Measurements from ENCODE around the gene TCP11X2.
"Not testable (repeated sequence)": the region's sequence is repeated elsewhere in the genome, so short reads cannot be mapped to it uniquely, and the experiment has no call there.

Gene TCP11X2

DNA sequence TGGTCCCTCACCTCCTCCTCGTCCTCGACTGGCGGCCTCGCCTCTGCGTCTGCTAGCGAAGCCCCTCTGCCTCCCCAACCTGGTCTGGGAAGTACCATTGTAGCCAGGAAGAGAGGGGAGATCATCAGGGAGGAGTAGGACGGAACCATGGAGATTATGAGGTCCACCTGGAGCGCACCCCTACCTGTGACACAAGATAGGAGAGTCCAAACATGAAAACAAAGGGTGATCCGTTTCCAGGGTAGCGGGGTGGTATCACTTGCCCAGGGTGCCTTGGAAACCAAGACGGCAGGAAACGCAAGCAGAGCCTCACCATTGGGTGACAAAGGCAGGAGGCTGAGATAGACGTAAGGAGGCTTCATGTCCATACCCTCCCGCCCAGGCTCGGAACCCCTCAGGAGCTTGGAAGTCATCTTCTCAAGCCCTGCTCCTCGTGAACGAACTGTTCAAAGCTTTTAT lies at the start of gene TCP11X2:
Gene TCP11X2, minus strand, starts transcription at position 51 of the 459 bp plus-strand sequence.
- H3K9me3 Mint-ChIP-seq; DNase-seq (ENCODE audit: low spot score in 2 of 2); H3K4me1 Mint-ChIP-seq; H3K27ac Mint-ChIP-seq; ATAC-seq; H3K4me3 Mint-ChIP-seq; H3K36me3 Mint-ChIP-seq: not testable (repeated sequence)

DNA sequence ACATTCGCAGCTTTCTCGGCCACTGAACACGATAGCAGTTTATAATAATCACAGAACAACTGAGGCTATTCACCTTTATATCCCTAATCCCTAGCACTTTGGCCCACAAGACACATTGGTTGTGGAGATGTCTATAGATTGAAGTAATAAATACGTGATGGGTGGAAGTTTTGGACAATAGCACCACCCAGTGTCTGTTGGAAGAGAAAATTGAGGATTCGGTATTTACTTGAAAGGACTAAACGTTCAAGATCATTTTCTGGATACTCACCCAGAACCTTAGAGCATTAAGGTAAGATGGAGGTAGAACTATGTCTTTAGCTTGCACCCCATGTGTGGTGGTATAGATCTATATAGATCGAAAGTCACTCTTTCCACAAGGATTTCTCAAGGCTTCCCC lies 45.7 kb upstream of the TCP11X2 start:
- no peak for ATAC-seq
- no peak overlapping the region for H3K27ac Mint-ChIP-seq

DNA sequence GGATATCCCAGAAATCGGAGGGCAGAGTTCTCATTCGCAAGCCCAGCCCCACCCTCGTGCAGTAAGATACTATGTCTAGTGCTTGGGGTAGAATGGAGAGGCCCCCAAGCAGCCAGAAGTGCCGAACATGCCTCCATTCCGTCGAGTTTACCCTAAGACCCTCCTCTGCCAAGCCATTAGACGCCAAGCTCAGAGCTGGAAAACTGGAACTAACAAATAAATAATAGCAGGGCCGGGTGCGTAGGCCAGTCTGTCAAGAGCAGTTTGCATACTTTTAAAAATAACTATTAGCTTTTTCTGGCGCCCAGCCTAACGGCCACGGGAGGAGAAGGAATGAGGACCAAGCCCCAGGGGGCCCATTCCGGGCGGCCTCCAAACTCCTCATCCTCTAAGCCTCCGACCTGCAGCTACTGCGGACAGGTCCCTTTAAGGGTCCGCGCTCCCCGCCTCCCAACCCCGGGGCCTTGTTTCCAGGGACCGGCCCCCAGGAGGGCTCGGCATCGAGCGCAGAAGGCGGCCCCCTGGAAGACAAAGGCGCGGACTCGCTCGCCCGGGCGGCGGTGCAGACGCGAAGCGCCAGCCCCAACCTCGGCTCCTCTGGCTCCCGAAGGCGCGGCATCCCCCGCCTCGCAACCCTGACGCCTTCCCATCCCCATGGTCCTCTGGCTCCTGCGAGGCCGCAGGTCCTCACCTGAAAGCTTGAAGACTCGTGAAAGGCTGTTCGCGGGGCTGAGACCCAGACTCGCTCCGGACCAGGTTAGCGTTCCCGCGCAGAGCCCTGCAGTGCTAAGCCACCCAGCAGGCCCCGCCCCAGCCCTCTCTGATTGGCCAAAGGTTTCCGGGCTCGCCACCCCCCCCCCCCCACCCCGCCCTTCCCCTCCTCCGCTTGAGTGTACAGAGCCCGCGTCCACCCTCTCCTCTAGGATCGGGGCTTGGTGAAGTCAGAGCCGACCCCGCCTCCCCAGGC lies 44.6 kb upstream of the TCP11X2 start, which contains the start of gene TMSB15A:
Gene TMSB15A, minus strand, starts transcription at position 765 of the 967 bp plus-strand sequence.
- H3K4me3 Mint-ChIP-seq = peak within 1 kb of the TSS; percentile 69
- DNase-seq (ENCODE audit: low spot score in 2 of 2) (peak; percentile 3 to 49), ATAC-seq (peak; percentile 89)
- H3K36me3 Mint-ChIP-seq = no peaks in the 10 kb centered on the region
- H3K27ac Mint-ChIP-seq = no peak within 1 kb of the TSS
- no peaks in the 10 kb centered on the region for H3K9me3 Mint-ChIP-seq
- peaks cover 5% of the 10 kb centered on the region for H3K4me1 Mint-ChIP-seq

More for the DNA sequence above, 45.7 kb upstream of the TCP11X2 start:
- Mint-ChIP-seq H3K4me1 (peaks cover 5% of the 10 kb centered on the region), H3K9me3 (no peaks in the 10 kb centered on the region), H3K4me3 (peak overlapping the region; percentile 69), H3K36me3 (no peaks in the 10 kb centered on the region)
- DNase-seq (ENCODE audit: low spot score in 2 of 2) = no peak

DNA sequence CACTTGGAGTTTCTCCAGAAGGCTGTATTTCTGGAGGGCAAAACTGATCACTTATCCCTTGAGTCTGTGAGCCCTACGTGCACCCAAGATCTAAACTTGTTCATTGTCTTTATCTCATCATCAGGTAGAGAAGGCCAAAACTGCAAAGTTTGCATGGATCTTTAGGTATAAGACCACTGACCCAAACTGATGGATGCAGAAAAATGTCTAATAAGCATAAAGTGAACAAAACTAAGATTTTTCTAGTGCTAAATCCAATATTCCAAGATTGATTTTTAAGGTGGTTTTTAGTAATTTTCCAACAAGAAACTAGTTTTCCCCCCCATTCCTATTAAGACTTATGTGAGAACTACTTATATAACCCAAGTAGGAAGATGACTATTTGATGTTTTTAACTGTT lies 42.9 kb upstream of the TCP11X2 start:
- ATAC-seq = no peak
- DNase-seq (ENCODE audit: low spot score in 2 of 2) = no peak
- no peaks in the 10 kb centered on the region for H3K36me3 Mint-ChIP-seq
- no peaks in the 10 kb centered on the region for H3K9me3 Mint-ChIP-seq
- H3K4me1 Mint-ChIP-seq = peaks cover 5% of the 10 kb centered on the region
- no peak overlapping the region for H3K4me3 Mint-ChIP-seq
- no peak overlapping the region for H3K27ac Mint-ChIP-seq

DNA sequence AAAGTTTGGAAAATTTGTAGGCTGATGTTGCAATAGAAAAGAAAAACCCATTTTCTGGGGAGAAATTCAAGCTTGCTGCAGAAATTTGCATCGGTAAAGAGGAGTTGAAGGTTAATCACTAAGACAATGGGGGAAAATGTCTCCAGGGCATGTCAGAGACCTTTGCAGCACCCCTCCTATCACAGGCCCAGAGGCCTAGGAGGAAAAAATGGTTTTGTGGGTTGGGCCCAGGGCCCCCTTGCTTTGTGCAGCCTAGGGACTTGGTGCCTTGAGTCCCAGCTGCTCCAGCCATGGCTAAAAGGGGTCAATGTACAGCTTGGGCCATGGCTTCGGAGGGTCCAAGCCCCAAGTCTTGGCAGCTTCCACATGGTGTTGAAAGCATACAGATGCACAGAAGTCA lies 27.1 kb upstream of the TCP11X2 start:
- Mint-ChIP-seq H3K4me3 (no peak overlapping the region), H3K27ac (no peak overlapping the region), H3K4me1 (no peaks in the 10 kb centered on the region), H3K9me3 (no peaks in the 10 kb centered on the region), H3K36me3 (no peaks in the 10 kb centered on the region)
- DNase-seq (ENCODE audit: low spot score in 2 of 2) = no peak
- no peak for ATAC-seq

DNA sequence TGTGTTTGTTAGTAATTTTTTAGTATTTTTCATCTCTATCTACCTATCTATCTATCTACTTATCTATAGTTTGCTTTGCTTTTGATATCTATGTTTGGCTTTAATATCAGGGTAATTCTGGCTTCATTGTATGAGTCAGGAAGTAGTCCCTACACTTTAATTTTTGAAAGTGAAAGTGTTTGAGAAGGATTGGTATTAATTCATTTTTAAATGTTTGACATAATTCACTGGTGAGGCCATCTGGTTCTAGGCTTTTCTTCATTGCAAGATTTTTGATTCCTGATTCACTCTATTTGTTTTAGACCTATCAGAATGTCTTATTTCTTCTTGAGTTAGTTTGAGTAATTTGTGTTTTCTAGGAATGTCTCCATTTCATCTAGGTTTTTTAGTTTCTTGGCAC lies 20.2 kb upstream of the TCP11X2 start:
- H3K4me3 Mint-ChIP-seq = no peak overlapping the region
- no peaks in the 10 kb centered on the region for H3K36me3 Mint-ChIP-seq
- ATAC-seq (no peak), DNase-seq (ENCODE audit: low spot score in 2 of 2) (no peak)
- no peaks in the 10 kb centered on the region for H3K4me1 Mint-ChIP-seq
- H3K9me3 Mint-ChIP-seq = no peaks in the 10 kb centered on the region
- no peak overlapping the region for H3K27ac Mint-ChIP-seq

DNA sequence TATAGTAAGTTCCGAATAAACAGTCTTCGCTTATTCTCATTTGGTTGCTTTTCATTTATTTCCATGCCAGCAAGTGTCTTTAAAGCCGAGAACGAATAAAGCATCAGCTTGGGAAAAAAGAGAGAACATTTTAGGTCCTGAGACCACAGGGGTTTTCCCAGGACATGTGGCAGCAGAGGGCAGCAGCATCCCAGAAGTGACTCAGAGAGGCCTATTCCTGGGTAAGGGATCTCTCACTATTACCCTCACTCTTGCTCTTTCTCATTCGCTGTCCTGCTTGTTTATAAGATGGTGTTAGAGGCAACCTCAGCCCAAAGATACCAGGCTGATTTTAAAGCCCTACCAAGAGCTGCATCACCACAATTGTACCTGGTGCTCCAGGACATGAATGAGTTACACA lies 7.2 kb upstream of the TCP11X2 start:
- ATAC-seq; DNase-seq (ENCODE audit: low spot score in 2 of 2); H3K4me1 Mint-ChIP-seq; H3K27ac Mint-ChIP-seq; H3K36me3 Mint-ChIP-seq; H3K9me3 Mint-ChIP-seq; H3K4me3 Mint-ChIP-seq: not testable (repeated sequence)

DNA sequence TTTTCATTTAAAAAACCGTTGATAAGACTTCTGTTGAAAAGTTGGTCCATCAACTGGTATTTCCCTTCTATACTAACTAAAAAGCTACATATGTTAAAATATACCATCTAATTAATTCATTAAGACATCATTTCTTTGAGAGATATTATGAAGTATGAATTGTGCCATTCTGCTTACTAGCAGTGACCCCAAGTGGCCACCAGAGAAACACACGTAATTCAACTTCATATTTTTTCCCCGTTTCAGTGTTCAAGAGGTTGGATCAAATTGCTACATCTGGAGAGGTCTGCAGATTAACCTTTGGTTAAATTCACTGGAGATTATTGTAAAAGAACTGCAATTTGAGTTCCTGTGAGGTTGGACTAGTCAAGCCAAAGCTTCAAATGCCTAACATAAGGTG lies 1.4 kb downstream of the TCP11X2 start:
- not testable (repeated sequence) for H3K27ac Mint-ChIP-seq; H3K9me3 Mint-ChIP-seq; H3K36me3 Mint-ChIP-seq; H3K4me3 Mint-ChIP-seq; ATAC-seq; H3K4me1 Mint-ChIP-seq; DNase-seq (ENCODE audit: low spot score in 2 of 2)

DNA sequence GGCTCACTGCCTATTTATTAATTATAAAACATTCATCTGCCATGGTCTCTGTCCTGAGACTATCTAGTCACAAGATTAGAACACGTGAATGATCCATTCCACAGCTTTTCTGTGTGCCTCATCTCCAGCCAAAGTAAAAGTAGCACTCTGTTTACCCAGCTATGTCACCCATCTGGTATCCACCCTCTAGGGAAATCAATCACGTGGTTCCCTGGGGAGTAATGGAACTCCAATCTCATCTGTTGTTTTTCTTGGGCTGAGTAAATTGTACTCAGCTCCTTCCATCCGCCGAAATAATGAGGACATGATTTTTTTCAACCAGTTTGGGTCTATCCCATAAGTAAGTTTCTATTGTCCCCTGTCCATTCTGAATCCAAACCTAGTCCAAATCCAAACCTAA lies 13.0 kb downstream of the TCP11X2 start:
- H3K4me3 Mint-ChIP-seq; H3K36me3 Mint-ChIP-seq; H3K9me3 Mint-ChIP-seq; H3K4me1 Mint-ChIP-seq; ATAC-seq; H3K27ac Mint-ChIP-seq; DNase-seq (ENCODE audit: low spot score in 2 of 2): not testable (repeated sequence)

DNA sequence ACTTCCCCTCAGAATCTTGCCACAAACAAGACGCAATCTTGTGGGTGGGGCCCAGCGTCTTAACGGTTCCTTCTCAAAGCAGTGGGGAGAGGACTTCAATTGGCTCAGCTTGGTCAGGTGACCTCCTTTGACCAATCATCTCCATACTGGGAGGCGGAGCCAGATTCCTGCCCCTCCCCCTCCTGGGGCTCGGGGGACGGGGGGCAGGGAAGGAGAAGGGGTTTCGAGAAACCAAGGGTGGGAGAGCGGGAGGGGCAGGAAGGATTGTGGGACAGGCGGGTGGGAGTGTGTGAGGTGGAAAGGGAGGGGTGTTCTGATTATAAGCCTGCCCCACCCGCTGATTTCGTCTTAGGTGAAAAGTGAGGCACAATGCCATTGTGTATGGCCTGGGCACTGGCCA lies 31.7 kb downstream of the TCP11X2 start, which contains the start of gene NXF2B:
Gene NXF2B, minus strand, starts transcription at position 101 of the 400 bp plus-strand sequence. CDS start 59,972 bp downstream, outside the sequence.
- H3K9me3 Mint-ChIP-seq; H3K27ac Mint-ChIP-seq; DNase-seq (ENCODE audit: low spot score in 2 of 2); H3K36me3 Mint-ChIP-seq; ATAC-seq; H3K4me1 Mint-ChIP-seq; H3K4me3 Mint-ChIP-seq: not testable (repeated sequence)

DNA sequence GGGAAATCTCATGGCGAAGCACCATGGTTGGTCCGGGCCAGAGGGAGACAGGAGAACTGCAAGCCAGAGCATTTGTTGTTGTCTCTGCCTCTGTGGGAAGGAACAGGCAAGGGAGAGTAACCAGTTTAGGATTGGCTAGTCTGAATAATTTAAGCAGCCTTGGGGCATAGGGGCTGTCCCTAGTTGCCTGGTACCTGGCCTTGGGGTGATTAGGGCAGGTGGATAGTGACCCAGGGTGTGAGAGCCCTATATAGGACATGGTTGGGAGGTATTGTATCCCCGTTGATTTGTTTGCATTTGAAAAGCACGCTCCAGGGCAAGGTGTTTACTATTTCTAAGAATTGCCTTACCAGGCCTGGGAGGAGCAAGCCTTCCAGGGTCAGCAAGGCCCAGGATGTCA lies 57.1 kb downstream of the TCP11X2 start:
- DNase-seq (ENCODE audit: low spot score in 2 of 2); H3K27ac Mint-ChIP-seq; H3K4me3 Mint-ChIP-seq; H3K4me1 Mint-ChIP-seq; H3K9me3 Mint-ChIP-seq; H3K36me3 Mint-ChIP-seq; ATAC-seq: not testable (repeated sequence)

Data from stimulated activated effector memory CD8-positive, alpha-beta T cell treated with anti-CD3 and anti-CD28 coated beads, Interleukin-12 subunit alpha, Interleukin-12 subunit beta, amount 100 ng/mL, for 72 hours (primary cell).